ENCODE data around the gene SLC25A15. TPM values are rescaled to one million over a fixed set of nuclear protein-coding genes. Genes with fewer than 3 reads are reported as not detected.

The SLC25A15 gene
- total RNA-seq, result 12.4 and 14.1 TPM in 2 replicates

DNA sequence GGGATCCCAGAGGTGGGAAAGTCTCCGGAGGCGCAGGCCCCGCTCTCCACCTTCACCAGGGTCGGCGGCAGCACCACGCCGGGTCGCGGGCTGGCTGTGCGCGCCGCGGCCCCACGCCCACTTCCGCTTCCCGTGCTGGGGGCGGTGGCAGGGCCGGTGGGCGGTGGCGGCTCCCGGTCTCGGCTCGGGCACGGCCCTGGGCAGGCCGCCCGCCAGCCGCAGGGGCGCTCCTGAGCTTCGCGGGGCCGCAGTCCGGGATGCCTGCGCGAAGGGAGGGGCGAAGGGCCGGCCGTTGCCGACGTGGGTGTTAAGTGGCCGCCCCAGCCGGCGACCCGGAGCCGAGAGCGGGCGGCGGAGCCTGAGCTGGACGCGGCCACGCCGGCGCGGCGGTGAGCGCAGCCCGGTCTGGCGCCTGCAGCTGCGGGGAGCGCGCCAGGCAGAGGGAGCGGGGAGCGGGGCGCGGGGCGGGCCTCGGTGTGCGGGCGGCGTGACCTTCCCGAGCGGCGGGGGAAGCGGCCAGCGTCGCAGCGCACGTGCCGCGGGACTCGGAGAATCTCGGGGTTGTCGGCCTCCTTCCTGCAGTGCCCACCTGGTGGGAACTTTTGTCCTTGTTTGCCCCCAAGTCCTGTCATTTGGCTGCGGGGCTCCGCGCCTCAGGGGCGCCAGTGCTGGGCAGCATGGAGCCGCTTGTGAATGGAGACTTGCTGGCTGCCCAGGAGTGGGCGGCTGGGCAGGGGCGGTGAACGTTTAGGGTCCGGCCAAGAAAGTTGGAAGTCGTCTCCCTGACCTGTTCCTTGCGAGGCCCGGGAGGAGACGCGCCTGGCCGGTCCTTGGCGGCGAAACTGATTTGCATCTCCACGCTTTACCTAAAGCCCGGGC is at the start of gene SLC25A15:
Gene SLC25A15, plus strand, starts transcription at position 337 of the 879 bp plus-strand sequence. CDS start 3,616 bp downstream, outside the sequence.

GRCh38 chr13:40770934-40771618 is 18.3 kb upstream of the SLC25A15 start, which contains the start of gene MRPS31:
TSS of gene MRPS31 (minus strand) at chr13:40771190. CDS start at chr13:40771136, 54 bp downstream.

Other genes with a start within 250 kb of the SLC25A15 start
- 0.73 and 0.83 TPM in 2 replicates for gene FOXO1, start 123.0 kb upstream of the SLC25A15 start, total RNA-seq
- 13.1 and 25.2 TPM in 2 replicates for gene MRPS31, start 18.4 kb upstream of the SLC25A15 start, total RNA-seq
- 41.2 and 43.8 TPM in 2 replicates for gene ELF1, start 229.7 kb downstream of the SLC25A15 start, total RNA-seq